HG03097 (cell line): ENCODE data around the gene CUL4A.
"Not testable (repeated sequence)": the region's sequence is repeated elsewhere in the genome, so short reads cannot be mapped to it uniquely, and the experiment has no call there.

Experiments
- ATAC-seq: cut with Tn5 transposase; IDR thresholded peaks from one replicate; pipeline ENCODE4 v1.9.1; 2021; ENCODE audit not compliant: unreplicated experiment, low FRiP score

The CUL4A gene

DNA sequence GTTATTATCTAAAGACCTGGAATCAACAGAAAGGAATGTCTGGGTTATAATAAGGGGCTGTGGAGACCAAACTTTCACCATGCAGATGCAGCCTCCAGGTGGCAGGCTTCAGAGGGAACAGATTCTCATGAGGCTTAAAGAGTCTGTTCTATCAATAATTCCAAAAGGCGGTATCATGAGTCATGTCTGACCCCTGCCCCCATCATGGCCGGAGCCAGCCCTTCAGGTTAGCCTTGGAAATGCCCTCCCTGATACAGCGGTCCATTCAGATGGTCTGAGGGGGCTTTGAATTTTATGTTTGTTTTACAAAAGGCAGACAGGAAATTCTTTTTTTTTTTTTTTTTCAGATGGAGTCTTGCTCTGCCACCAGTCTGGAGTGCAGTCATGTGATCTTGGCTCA is 66.0 kb downstream of the CUL4A start:
- ATAC-seq = no peak

DNA sequence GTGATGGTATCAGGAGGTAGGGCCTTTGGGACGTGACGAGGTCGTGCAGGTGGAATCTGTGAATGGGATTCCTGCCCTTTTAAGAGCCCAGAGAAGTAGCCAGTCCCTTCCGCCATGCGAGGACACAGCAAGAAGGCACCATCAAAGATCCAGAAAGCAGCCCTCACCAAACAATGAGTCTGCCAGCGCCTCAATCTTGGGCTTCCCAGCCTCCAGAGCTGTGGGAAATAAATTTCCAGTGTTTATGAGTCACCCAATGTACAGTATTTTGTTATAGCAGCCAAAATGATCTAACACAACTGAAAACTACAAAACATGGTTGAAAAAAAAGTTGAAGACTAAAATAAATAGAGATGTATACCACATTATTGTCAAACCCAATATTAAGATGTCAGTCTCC is 70.7 kb downstream of the CUL4A start:
- ATAC-seq = no peak

DNA sequence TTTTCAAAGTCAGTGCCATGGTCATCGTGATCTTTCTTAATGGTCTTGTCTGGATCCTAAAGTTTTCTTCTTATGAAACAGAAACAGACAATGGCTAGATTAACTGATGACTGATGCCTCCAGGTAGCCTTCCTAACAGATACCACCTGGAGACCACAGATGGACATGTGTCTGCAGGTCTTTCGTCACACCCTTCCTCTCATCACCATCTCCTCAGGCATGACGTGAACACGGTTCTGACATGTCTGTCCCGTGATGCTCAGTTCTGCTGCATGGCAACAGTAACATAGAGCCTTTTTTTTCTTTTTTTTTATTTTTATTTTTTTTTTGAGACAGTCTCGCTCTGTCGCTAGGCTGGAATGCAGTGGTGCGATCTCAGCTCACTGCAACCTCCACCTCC is 74.5 kb downstream of the CUL4A start:
- no peak for ATAC-seq

DNA sequence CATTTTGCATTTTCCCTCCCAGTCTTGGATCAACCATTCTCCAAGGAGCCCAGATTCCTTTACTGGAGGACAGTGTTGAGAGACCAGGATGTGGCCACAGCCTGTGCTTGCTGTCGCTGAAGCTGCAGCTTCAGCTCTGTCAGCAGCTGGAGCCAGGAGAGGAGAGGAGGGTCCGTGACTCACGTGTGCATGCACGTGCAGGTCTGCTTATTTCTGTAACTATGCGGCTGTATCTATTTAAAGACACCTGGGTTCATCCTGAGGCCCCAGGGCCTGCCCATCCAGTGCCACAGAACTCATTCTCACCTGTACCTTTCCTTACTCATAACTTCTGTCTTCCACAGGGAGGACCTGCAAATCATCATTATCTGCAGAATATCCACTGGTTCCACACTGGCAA is 79.5 kb downstream of the CUL4A start:
- ATAC-seq = no peak

DNA sequence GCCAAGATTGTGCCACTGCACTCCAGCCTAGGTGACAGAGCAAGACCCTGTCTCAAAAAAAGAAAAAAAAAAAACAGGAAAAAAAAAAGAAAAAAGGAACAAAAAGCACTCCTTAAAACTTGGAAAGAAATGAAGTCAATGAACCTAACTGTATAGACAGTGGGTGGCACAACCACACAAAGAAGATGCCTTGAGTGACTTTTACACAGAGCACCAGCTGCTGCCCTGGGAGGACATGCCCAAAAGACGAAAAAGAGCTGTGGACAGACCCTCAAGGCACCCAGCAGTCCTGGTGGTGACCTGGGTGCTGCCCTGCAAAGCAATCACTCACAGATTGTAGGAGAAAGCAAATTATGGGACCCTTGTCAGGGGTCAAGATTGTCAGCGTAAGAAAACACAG is 81.7 kb downstream of the CUL4A start:
- no peak for ATAC-seq

DNA sequence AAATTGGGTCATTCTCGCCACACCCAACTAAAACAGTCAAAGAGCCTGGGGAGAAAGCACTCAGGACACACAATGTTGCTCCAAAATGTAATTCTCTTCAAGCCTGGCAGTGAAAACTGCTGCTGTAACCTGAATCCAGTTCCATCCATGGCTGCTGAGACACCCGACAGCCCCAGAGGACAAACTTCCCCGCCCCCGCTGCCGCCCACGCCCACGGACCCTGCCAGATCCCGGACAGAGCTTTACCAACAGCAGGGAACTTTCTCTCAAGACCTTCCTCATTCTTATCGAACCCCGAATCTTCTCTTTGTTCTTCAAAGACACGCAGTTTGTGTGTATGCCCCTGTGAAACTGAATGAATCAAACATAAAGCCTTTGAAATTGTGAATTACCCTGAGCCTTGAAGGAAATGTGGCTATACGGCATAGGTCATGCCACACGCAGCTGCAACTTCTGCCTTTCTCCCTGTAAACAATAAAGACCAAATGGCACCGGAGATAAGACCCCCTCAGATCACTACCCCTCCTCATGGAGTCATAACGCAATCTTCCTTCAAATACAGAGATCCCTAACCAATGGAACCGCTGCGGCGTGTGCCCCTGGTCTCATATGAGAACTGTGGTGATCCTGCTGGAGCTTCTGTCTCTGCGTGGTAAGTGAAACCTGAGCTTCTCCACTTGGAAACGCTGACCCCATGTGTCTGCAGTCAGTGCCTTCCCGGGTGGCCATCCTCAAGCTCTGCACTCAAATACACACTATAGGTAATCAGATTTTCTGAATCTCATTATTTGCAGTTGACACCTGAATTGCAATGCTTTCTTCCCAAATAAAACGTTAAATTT is 82.8 kb downstream of the CUL4A start:
- ATAC-seq = no peak

DNA sequence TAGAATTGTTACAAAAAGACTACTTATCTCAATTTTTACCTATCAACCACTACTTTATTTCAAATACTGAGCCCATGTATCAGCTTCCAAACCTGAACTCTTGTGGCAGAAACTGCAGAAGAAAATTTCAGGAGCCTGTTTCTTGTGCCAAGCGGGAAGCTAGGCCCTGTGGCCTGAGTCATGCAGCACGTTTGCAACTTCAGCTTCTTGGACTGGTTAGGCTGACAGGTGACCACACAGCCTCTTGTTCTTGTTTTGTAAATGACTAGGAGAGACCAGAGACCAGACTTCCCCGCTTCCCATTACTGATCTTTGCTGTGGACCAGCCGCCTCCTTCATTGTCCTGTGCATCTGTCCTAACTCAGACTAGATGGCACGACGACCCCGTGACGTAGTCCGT is 84.3 kb downstream of the CUL4A start:
- no peak for ATAC-seq

DNA sequence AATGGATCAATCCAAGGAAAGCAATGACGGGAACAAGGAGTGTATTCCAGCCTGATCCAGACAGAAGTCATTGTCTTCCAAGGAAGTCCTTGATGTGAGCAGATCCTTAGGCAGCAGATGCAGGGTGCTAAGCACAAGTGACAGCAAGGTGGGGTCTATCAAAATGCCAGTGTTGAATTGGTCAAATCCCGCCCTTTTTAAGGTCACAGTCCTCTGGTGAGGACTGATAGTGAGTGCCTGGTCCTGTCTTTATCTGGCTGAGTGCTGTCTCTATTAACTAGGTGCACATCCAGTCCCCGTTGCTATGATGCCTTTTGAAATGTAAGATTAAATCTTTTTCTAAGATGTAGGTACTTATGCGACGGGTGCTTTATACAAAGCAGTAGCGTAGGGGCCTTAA is 86.4 kb downstream of the CUL4A start:
- ATAC-seq = no peak

DNA sequence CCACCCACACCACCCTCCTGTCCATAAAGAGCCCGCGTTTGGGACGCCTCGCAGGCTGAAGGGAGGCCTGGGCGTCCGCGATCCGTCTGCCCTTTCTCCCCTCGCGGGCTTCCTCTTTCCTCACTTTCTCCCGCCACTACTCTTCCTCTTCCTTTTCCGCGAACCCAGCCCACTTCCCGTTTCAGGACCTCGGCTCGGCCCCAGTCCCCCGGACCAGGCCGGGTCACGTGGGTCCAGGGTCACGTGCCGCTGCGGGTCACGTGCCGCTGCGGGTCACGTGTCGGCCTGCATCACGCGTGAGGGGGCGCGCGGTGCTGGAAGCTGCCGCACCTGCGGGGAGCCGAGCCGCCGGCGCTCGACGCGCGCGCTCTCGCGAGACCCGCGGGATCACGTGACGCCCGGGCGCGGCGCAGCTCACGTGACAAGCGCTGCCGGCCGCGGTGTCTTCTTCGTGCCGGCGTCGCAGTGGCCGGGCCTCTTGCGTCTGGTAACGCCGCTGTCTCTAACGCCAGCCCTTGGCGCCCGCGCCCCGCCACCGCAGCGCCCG is 87.5 kb downstream of the CUL4A start, which contains the start of gene LAMP1:
LAMP1 (plus strand) TSS at position 417 of the 547 bp plus-strand sequence. CDS start 196 bp downstream, outside the sequence.
- ATAC-seq = peak; percentile 76

DNA sequence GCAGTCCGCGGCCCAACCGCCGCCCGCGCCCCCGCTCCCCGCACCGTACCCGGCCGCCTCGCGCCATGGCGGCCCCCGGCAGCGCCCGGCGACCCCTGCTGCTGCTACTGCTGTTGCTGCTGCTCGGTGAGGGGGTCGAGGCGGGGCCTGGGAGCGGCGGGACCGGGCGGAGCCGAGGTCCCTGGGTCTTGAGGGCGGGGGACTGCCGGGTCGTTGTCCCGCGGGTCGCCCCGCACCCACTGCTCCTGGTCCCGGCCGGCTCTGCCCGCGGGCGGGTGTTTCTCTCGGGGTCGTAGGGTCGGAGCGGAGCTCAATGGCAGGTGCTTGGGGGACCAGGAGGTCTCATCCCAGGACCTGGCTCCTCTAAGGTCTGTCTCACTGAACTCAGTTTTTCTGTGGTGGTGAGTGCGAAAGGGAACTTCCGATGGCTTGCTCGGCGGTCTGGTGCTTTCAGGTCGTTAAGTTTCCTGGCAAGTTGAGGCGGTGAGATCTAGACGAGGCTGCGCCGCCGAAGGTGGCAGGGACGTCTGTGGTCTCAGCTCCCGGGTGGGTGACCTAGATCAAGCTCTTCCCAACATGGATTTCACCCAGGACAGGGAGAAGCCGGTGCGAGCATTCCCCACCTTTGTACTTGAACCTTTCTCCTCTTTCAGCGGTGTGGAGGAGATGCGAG is 88.1 kb downstream of the CUL4A start:
- ATAC-seq = peak; percentile 27

DNA sequence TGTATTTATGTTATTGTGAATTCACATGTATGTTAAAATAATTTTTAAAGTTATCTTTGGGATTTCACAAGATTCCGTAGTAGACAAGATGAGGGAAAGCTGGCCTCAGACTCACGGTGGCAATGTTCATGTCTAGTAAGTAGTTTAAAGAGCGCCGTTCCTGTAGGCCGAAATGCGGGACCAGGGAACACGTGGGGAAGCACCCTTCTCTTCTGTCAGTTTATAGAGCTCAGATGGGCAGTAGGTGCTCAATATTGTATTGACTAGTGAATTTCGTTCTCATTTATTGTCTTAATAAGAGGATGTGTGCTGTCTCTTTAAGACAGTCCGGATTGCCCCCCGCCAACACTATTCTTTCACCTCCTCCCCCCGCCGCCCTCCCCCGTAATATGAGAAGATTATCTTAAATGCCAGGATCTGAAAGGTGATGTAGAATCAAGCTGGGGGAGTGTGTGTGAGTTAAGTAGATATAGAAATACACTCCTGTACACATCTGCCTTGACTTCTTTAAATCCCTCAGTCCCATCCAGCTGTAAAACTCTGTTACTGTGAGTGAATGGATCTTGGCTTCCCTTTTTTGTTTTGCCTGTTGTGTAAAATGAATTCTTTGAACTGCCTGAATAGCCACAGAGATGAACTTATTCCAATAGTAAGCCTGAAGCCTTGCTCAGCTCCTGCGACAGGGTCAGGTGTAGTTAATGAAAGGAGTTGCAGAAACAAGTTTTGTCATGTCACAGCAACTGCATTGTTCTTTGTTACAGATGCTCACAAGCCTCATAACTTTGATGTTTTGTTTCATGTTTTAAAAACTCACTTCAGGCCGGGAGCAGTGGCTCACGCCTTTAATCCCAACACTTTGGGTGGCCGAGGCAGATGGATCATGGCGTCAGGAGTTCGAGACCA is 88.9 kb downstream of the CUL4A start:
- no peak for ATAC-seq

DNA sequence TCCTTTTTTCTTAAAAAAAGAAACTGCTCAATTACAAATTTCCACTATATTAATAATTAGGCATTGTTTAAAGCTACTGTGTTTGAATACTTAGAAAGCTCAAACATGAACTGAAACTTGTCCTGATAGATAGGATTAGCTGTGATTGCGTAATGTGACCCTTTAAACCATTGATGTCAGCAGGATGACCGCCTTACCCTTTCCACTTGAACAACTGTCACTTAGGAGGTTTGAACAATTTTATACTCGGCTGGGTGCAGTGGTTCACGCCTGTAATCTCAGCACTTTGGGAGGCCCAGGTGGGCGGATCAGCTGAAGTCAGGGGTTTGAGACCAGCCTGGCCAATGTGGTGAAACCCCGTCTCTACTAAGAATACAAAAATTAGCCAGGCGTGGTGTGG is 90.5 kb downstream of the CUL4A start:
- ATAC-seq = no peak

DNA sequence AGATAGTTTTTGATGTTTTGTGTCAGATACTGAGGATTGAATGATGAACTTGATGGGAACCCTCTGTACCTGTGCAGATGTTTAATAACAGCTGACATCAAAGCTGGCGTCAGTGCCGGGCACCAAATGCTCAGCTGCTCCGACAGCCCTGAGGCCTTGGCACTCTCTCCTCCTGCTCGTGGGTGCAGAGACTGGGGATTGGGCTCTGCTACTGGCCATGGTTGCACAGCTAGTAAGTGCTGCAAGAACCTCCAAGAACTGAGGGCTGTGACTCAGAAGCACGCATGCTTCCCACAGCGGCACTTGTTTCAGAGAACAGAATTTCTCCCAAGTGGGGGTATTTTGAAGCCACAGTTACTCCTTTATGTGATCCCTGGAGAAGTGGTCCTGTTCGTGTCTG is 93.6 kb downstream of the CUL4A start:
- no peak for ATAC-seq

DNA sequence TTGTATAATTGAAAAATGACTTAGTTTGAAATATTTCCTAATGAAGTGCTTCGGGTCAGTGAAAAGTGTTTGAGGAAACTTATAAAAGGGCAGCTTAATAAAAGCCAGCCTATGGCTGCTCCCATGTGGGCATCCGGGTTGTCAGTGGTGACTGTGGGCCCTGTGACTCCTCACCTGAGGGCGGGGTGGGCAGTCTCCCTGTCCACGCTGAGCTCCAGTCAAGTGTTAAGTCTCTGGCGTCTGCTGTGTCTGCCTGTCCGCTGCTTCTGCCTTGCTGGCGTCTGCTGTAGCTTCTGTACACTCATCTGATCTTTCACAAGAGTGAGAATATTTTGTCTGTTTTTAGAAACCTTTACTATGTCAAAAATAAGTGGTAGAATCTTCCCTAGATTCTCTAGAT is 94.7 kb downstream of the CUL4A start:
- no peak for ATAC-seq

DNA sequence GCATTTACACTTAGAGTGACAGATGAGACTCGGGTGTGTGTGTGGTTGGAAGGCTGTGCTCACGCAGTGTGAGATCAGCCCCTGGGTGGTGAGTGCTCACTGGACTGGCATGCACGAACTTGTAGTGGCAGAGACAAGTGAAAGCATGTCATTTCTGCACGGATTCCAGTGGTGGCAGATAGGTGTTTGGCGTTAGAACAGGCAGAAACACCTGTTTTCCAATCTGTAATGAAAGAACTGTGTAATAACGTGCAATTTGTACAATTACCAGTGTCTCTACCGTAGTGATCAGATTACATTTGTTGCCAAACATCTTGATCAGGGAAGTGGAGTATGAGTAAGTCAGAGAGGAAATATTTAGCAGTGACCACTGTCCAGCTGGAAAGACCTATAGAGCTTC is 95.8 kb downstream of the CUL4A start:
- ATAC-seq = no peak

DNA sequence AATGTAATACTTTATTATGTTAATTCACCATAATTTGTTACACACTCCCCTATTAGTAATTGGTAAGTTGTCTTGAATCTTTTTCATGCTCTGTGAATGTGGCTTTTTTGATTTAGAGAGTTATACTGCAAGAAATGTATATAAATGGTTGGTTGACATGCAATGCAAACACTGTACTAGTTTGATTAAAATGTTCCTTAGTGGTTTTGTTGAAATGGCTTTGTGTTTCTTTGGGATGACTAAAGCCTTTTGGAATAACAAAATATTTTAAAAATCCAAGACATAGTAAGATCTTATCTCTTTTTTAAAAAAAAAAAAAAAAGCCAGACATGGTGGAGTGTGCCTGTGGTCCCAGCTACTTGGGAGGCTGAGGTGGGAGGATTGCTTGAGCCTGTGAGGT is 98.1 kb downstream of the CUL4A start:
- ATAC-seq = no peak

DNA sequence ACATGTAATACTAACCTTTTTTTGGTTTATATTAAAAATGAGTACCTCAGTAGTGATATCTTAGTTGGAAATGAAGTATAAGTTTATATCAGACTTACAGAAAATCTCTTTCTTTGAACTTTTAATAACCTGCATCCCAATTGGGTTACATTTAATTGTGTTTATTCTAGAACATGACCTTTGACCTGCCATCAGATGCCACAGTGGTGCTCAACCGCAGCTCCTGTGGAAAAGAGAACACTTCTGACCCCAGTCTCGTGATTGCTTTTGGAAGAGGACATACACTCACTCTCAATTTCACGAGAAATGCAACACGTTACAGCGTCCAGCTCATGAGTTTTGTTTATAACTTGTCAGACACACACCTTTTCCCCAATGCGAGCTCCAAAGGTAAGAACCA is 100.1 kb downstream of the CUL4A start:
- no peak for ATAC-seq

DNA sequence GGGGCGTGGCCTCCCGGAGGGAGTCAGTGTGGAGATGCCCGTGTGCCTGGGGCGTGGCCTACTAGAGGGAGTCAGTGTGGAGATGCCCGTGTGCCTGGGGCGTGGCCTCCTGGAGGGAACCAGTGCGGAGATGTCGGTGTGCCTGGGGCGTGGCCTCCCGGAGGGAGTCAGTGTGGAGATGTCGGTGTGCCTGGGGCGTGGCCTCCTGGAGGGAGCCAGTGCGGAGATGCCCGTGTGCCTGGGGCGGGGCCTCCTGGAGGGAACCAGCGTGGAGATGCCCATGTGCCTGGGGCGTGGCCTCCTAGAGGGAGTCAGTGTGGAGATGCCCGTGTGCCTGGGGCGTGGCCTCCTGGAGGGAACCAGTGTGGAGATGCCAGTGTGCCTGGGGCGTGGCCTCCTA is 104.7 kb downstream of the CUL4A start:
- not testable (repeated sequence) for ATAC-seq

DNA sequence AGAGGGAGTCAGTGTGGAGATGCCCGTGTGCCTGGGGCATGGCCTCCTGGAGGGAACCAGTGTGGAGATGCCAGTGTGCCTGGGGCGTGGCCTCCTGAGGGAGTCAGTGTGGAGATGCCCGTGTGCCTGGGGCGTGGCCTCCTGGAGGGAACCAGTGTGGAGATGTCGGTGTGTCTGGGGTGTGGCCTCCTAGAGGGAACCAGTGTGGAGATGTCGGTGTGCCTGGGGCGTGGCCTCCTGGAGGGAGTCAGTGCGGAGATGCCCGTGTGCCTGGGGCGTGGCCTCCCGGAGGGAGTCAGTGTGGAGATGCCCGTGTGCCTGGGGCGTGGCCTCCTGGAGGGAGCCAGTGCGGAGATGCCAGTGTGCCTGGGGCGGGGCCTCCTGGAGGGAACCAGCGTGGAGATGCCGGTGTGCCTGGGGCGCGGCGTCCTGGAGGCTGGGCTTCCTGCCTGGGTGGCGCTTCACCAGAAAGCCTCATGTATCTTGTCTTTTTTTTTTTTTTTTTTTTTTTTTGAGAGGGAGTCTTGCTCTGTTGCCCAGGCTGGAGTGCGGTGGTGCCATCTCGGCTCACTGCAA is 105.6 kb downstream of the CUL4A start:
- not testable (repeated sequence) for ATAC-seq

DNA sequence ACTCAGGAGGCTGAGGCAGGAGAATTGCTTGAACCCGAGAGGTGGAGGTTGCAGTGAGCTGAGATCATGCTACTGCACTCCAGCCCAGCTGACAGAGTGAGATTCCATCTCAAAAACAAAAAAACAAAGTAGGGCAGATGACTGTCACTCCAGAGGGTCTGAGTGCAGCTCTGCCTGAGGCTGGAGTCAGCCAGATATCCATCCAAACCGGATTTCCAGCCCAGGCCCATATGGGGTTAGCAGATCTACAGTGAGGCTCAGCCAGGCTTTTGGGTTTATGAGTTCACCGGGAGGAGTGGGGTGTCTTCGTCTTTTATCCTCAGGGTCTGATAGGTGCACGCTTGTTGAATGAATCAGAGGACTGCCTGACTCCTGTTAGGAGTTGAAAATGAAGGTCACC is 106.6 kb downstream of the CUL4A start:
- no peak for ATAC-seq
